NOMO-1 (cell line): Measurements from ENCODE around the gene SLC16A3.
"Not testable (repeated sequence)": the region's sequence is repeated elsewhere in the genome, so short reads cannot be mapped to it uniquely, and the experiment has no call there.

Experiments used
- DNase-seq, 2 experiments: peaks; one replicate each; lab custom pipeline; 2025; ENCODE audit not compliant: unreplicated experiment in 2 of 2; lab: John Stamatoyannopoulos, UW

SLC16A3 gene

DNA sequence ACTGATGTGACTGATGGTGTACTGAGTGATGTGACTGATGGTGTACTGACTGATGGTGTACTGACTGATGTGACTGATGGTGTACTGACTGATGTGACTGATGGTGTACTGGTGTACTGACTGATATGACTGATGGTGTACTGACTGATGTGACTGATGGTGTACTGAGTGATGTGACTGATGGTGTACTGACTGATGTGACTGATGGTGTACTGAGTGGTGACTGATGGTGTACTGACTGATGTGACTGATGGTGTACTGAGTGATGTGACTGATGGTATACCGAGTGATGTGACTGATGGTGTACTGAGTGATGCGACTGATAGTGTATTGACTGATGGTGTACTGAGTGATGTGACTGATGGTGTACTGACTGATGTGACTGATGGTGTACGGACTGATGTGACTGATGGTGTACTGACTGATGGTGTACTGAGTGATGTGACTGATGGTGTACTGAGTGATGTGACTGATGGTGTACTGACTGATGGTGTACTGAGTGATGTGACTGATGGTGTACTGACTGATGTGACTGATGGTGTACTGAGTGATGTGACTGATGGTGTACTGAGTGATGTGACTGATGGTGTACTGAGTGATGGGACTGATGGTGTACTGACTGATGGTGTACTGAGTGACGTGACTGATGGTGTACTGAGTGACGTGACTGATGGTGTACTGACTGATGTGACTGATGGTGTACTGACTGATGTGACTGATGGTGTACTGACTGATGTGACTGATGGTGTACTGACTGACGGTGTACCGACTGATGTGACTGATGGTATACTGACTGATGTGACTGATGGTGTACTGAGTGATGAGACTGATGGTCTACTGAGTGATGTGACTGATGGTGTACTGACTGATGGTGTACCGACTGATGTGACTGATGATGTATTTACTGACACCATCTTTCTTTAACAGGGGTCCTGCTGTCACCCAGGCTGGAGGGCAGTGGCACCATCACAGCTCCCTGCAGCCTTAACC is 31.4 kb downstream of the SLC16A3 start:
- DNase-seq, result not testable (repeated sequence)

DNA sequence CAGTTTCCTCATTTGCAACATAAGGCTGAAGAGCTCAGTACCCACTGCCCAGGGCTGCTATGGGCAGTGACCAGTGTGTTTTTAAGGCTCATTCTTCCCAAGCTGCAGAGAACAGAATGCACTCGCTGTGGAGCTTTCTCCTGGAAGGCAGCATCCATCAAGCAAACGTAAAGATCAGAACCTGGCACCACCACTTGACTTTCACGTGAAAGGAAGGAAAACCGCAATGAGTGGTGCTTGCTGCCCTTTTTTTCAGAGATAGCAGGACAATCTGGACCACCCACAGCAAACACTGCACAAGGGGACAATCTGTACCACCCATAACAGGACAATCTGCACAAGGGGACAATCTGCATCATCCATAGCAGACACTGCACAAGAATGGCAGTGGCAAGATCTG is 33.5 kb downstream of the SLC16A3 start:
- DNase-seq, result no peak

DNA sequence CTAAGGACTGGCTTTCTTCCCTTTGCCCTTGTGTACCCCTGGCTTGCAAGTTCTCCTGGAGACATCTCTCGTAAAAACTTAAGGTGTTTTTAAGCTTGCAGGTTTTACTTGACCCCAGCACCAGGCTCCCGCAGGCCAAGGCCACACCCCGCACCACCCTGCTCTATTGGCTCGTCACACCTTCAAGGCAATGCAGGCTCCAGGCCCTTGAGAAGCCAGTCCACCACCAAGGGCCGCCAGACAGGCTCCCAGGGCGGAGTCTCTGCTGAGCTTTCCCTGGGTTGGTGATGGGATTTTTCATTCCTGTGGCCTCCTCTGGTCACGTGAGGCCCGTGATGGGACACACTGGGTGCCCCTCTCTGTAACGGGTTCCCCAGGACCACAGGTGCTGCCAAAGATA is 34.8 kb downstream of the SLC16A3 start:
- no peak for DNase-seq

- DNase-seq, result no peak
Observed at GRCh38 chr17:82266142-82266541, 37.3 kb downstream of the SLC16A3 start.

GRCh38 chr17:82267575-82268379 is 38.9 kb downstream of the SLC16A3 start:
- DNase-seq, result peak; percentile 68 to 92

- DNase-seq, result no peak
Observed at GRCh38 chr17:82269138-82269881, 40.5 kb downstream of the SLC16A3 start.

DNA sequence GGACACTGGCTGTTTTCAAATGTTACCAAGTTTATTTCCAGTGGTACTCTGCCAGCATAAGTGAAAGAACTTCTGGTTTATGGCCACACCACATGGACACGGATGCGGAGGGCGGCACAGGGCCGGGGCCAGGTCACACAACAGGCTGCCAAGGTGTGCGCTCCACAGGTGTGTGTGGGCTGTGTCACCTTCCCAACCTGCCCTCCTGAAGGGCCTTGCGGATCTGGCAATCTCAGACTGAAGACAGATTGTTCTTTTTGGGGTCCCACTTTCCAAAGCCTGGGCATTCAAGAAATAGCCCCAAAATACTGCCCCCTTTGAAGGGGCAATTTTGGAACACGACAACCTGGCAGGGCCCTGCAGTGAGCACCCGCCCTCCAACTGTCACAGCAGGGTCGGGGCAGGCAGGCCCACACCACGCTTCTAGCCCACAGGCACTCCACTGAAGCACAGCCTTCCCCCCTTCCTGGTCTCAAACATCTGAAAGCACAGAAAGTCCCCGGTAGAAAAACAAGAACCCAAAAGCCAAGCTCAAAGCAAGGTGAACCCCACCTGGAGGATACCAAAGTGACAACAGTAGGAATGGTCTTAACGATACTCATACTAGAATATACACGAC is 41.1 kb downstream of the SLC16A3 start:
- no peak for DNase-seq

DNA sequence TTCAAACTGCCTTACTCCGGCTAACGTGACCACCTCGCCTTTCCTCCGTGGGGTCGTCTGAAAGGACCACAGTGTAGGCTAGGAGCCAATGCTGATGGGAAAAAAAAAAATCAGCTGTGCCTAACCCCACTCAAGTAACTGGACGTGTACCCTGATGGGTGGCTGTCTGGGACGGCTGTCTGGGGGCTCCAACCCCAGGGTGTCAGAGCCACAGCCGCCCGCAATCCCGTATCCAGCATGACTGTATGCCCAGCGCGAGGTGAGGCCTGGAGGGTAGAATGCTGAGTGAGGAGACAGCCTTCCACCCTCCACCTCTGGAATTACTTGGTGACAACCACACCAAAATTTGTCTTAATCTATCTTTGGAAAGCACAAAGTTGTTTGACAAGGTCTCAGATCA is 41.8 kb downstream of the SLC16A3 start:
- DNase-seq, result no peak

- DNase-seq, result no peak
Observed at GRCh38 chr17:82271401-82271800, 42.6 kb downstream of the SLC16A3 start.

DNA sequence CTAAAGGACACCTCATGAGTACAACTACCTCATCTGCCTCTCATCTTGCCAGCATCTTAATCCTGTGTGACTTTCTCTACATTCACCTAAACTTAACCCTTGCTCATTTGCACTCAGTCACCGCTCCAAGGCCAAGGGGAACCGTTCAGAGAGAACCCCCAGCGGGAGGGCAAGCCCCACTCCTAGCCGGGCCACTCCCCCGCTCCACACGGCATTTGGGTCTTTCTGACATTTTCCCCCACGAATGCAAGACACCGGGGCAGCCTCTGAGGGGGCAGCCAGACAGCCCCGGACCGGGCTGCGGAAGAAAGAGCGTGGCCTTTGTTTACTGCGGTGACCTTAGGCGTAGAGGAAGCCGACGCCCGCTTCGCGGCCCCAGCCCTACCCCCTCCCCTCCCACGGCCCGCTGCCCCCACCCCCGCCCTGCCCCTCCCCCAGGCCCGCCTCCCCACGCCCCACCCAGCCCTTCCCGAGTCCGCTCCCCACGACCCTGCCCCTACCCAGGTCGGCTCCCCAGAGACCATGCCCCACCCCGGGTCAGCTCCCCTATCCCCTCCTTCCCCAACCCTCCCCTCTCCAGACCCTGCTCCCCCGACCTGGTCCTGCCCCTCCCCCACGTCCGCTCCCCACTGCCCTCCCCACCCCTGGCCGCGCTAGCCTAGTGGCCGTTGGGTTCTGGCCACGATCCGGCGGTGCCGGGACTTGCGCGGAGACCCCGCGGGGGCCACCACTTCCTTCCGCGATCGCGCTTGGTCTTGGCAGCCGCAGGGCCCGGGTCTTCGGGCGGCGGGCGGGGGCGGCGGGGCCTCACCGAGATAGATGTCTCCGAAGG is 43.9 kb downstream of the SLC16A3 start:
- peak; percentile 18 to 21 for DNase-seq

GRCh38 chr17:82273327-82274133 is 44.7 kb downstream of the SLC16A3 start, which contains the start of gene CSNK1D:
Gene CSNK1D (minus strand): TSS chr17:82273700. CDS start chr17:82273381, 319 bp downstream.
- peak; percentile 74 to 81 for DNase-seq

GRCh38 chr17:82274134-82275020 is 45.5 kb downstream of the SLC16A3 start:
- no peak for DNase-seq

- no peak for DNase-seq
Observed at GRCh38 chr17:82275326-82275725, 46.5 kb downstream of the SLC16A3 start.

DNA sequence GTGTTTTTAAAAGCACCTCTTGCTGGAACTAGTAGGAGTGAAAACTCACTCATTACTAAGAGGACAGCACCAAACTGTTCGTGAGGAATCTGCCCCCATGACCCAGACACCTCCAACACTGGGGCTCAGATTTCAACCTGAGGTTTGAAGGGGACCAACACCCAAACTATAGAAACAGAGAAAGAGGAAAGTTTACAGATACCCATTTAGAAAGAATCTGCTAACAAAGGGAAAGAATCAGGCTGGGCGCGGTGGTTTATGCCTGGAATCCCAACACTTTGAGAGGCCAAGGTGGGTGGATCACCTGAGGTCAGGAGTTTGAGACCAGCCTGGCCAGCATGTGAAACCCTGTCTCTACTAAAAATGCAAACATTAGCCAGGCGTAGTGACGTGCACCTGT is 48.1 kb downstream of the SLC16A3 start:
- no peak for DNase-seq

- no peak for DNase-seq
Observed at GRCh38 chr17:82277851-82278250, 49.0 kb downstream of the SLC16A3 start.

DNA sequence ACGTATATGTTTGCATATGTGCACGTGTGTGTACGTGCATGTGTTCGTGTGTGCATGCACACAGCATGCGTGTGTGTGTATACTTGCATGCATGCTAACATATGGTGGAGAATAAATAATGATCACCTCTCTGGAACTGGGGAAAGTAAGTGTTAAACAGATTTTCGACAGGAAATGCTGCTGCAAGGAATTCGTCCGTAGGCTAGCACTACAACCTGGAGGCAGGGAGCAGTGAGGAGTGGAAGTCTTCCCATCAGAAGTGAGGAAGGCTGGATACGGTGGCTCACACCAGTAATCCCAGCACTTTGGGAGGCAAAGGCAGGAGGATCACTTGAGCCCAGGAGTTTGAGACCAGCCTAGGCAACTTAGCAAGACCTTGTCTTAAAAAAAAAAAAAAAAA is 49.5 kb downstream of the SLC16A3 start:
- no peak for DNase-seq

- peak; percentile 76 to 87 for DNase-seq
Observed at GRCh38 chr17:82278786-82279391, 50.0 kb downstream of the SLC16A3 start.
